GM12878 (cell line): ENCODE results near the gene LINGO1. TPM values are rescaled to one million over a fixed set of nuclear protein-coding genes. Genes with fewer than 3 reads are reported as not detected.

Source experiments
- ATAC-seq: fragments of 200-7000 bp; cut with Tn5 transposase; 3 replicates; pipeline ENCODE4 v1.9.1; 2020; ENCODE audit warnings: mild to moderate bottlenecking, moderate library complexity
- BruUV-seq: library from RNA; stranded (reverse); fragments of 400-500 nt; replicated peaks from 2 replicates; lab custom pipeline; 2021; lab: Mats Ljungman, UMichigan
- CTCF ChIA-PET: fragments of 300-600 bp; sonication (Branson Sonifier 250); formaldehyde crosslinking; extraction: SDS; loops from one replicate; lab custom pipeline; 2021; ENCODE audit warnings: inconsistent platforms; lab: Yijun Ruan, JAX
- POLR2A ChIA-PET: fragments of 350-600 bp; formaldehyde crosslinking; extraction: SDS; loops from one replicate; lab custom pipeline; 2021; ENCODE audit warnings: inconsistent platforms; lab: Charles Lee
- RAD21 ChIA-PET: fragments of 300-600 bp; sonication (Branson Sonifier 250); formaldehyde crosslinking; loops from one replicate; lab custom pipeline; 2023; ENCODE audit warnings: antibody characterized with exemption; ENCODE audit not compliant: unreplicated experiment; lab: Charles Lee
- SMC1A ChIA-PET: fragments of 300-600 bp; sonication (Branson Sonifier 250); formaldehyde crosslinking; loops from one replicate; lab custom pipeline; 2023; ENCODE audit not compliant: unreplicated experiment, uncharacterized antibody; lab: Charles Lee
- DNase-seq: peaks from one replicate; pipeline ENCODE4 v3.0.0-alpha.2; 2011; ENCODE audit warnings: low read depth, low spot score
- FAIRE-seq: peaks from 3 replicates; lab custom pipeline; 2011; peaks lifted over from hg19 to GRCh38; lab: Jason Lieb, UNC
- H2AFZ ChIP-seq: 2 replicates; pipeline ENCODE4 v1.6.0; 2011; ENCODE audit warnings: low read depth, low read length, control low read depth; ENCODE audit not compliant: control insufficient read depth
- H3K27ac ChIP-seq: 2 replicates; pipeline ENCODE4 v1.5.1; 2011; ENCODE audit warnings: control low read depth; ENCODE audit not compliant: control insufficient read depth, insufficient read depth
- H3K27me3 ChIP-seq, 2 experiments: replicated peaks in 1 of 2; 2 replicates each; pipeline versions ENCODE4 v1.6.0 to v1.6.1; 2011; ENCODE audit warnings: low read length in 1 of 2; ENCODE audit not compliant: control insufficient read depth in 2 of 2, insufficient read depth in 2 of 2
- H3K36me3 ChIP-seq, 2 experiments: 2 replicates each; pipeline ENCODE4 v1.5.1; 2011; ENCODE audit warnings: low read length in 1 of 2; ENCODE audit not compliant: control insufficient read depth in 2 of 2, insufficient read depth in 2 of 2
- H3K4me1 ChIP-seq: 2 replicates; pipeline ENCODE4 v1.6.1; 2011; ENCODE audit warnings: mild to moderate bottlenecking, low read length, moderate library complexity, mixed read lengths; ENCODE audit not compliant: control insufficient read depth, insufficient read depth
- H3K4me2 ChIP-seq: 2 replicates; pipeline ENCODE4 v1.6.0; 2011; ENCODE audit warnings: control low read depth; ENCODE audit not compliant: control insufficient read depth, insufficient read depth
- H3K4me3 ChIP-seq: fragments of 200-600 bp; sonication (generic); 2 replicates; pipeline ENCODE4 v1.5.1; 2016
- H3K79me2 ChIP-seq: 2 replicates; pipeline ENCODE4 v1.6.0; 2011; ENCODE audit warnings: low read length; ENCODE audit not compliant: control insufficient read depth, insufficient read depth
- H3K9ac ChIP-seq: 2 replicates; pipeline ENCODE4 v1.8.0; 2011; ENCODE audit warnings: low read length, control low read depth, mixed read lengths; ENCODE audit not compliant: control insufficient read depth, insufficient read depth
- H3K9me3 ChIP-seq: replicated peaks from 3 replicates; pipeline ENCODE4 v1.5.1; 2011; ENCODE audit warnings: mild to moderate bottlenecking, low read length; ENCODE audit not compliant: control insufficient read depth, insufficient read depth
- H4K20me1 ChIP-seq: 2 replicates; pipeline ENCODE4 v1.6.0; 2011; ENCODE audit not compliant: control insufficient read depth, insufficient read depth
- EGR1 ChIP-seq, 2 experiments: IDR thresholded peaks; 1 replicate in 1 of 2; 2 replicates in 1 of 2; pipeline ENCODE4 v1.6.1; 2011 to 2012; ENCODE audit warnings: low read depth in 2 of 2, low read length in 2 of 2, borderline replicate concordance in 1 of 2, mild to moderate bottlenecking in 1 of 2, moderate library complexity in 1 of 2
- PML ChIP-seq: IDR thresholded peaks from 2 replicates; pipeline ENCODE4 v1.6.1; 2012; ENCODE audit warnings: low read length, inconsistent platforms
- RCOR1 ChIP-seq: conservative IDR thresholded peaks from 2 replicates; pipeline ENCODE4 v1.6.1; 2012; ENCODE audit warnings: low read depth, low read length, improper control_type of control experiment
- SREBF2 ChIP-seq: IDR thresholded peaks from 2 replicates; pipeline ENCODE4 v1.6.1; 2012; ENCODE audit warnings: mild to moderate bottlenecking, low read length
- WGBS: methylation state at CpG from one replicate; pipeline ENCODE4 v1.1.6; 2016; ENCODE audit warnings: low lambda C conversion rate; ENCODE audit not compliant: insufficient replicate concordance, insufficient coverage; ENCODE audit errors: missing lambda C conversion rate; 5-methylcytosine and 5-hydroxymethylcytosine counted together
- in situ Hi-C: fragments of 300-500 bp; cut with MboI; formaldehyde crosslinking; loops from 9 replicates; pipeline ENCODE4 v1.14.3; 2018; ENCODE audit warnings: mixed read lengths
- intact Hi-C: fragments of 100-400 bp; cut with micrococcal nuclease; formaldehyde crosslinking; loops from one replicate; pipeline ENCODE4 v1.14.2; 2022; ENCODE audit not compliant: unreplicated experiment
- polyA plus RNA-seq, 11 experiments: library from polyadenylated mRNA; depleted of rRNA in 4 of 11; unstranded in 6 of 11; stranded (reverse) in 5 of 11; fragments of >200 nt; fragmentation: Nextera tagmentation in 4 of 11; fragmentation: Illumina TruSeq in 1 of 11; extraction: Ambion mirVana in 4 of 11; extraction: Trizol in 1 of 11; gene quantifications; 1 replicate in 1 of 11; 2 replicates in 10 of 11; pipeline versions ENCODE4 v1.2.1 to v1.2.3, GENCODE V29; 2011 to 2016; ENCODE audit warnings: inconsistent platforms in 2 of 11, missing spikeins in 2 of 11, low read depth in 1 of 11
- total RNA-seq, 4 experiments: library from RNA; depleted of rRNA in 3 of 4; stranded (reverse); fragments of >200 nt in 3 of 4; fragmentation: Illumina TruSeq in 1 of 4; extraction: Trizol in 1 of 4; gene quantifications; 2 replicates each; pipeline versions ENCODE4 v1.2.1 to v1.2.3, GENCODE V29; 2013 to 2021
- TF ChIP-seq, protein P1 (sequence below): IDR thresholded peaks from 2 replicates; pipeline ENCODE4 v1.6.1; 2011; ENCODE audit warnings: mild to moderate bottlenecking, low read depth, low read length, moderate library complexity; ENCODE audit not compliant: insufficient replicate concordance

The LINGO1 gene
- total and polyA plus RNA-seq, 10 of the 15 experiments (the other 5 are each of a cell fraction or from before 2014, with no cell fraction given), result 0.04 to 3.9 (median 0.17) TPM; not detected in 6

DNA sequence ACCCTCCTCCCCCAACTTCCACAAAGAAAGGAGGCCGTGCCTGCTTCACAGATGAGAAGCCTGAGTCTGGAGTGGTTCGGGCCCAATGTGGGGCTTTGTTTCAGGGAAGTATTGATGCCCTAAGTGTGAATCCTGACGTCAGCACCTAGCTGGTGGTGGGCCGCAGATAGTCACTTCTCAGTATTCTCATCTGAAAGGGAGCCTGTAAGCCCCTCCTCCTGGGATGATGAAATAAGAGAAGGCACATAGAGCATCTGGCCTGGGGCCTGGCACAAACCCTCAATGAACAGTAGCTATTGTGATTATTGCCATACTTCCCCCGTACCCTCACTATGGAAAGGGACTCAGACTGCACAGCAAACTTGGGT is 24.8 kb downstream of the LINGO1 start:
- FAIRE-seq (no peak), ATAC-seq (no peak; the same call in 2 of the 3 replicates), DNase-seq (no peak)
- Histone ChIP-seq H3K79me2 (no peaks in the 10 kb centered on the region), H3K36me3 (no peaks in the 10 kb centered on the region), H4K20me1 (no peaks in the 10 kb centered on the region), H3K4me1 (0 out of 2 replicates have a peak, but pooled peaks cover 3% of the 10 kb centered on the region), H3K9me3 (no peaks in the 10 kb centered on the region), H3K27me3 (peaks cover 0 to 2% of the 10 kb centered on the region in 2 experiments; a peak in 3 of 4 replicates), H3K4me3 (no peak overlapping the region), H3K27ac (no peak overlapping the region), H2AFZ (no peak overlapping the region), H3K4me2 (no peak overlapping the region), H3K9ac (no peak overlapping the region)
- ChIA-PET POLR2A (interaction anchor here (0.6 kb wide), 1 partner anchor 235 kb away, joined by 6 read pairs; no protein-coding TSS in a partner anchor), CTCF (interaction anchor here (2.3 kb wide), 1 partner anchor 10 kb away, joined by 9 read pairs; no protein-coding TSS in a partner anchor), RAD21 (no interaction called here), SMC1A (interaction anchor here (0.6 to 1.5 kb wide), 2 partner anchors 100 to 447 kb away, joined by 3 read pairs; no protein-coding TSS in a partner anchor)
- no peak for TF ChIP-seq RCOR1
- TF ChIP-seq, protein P1, sequence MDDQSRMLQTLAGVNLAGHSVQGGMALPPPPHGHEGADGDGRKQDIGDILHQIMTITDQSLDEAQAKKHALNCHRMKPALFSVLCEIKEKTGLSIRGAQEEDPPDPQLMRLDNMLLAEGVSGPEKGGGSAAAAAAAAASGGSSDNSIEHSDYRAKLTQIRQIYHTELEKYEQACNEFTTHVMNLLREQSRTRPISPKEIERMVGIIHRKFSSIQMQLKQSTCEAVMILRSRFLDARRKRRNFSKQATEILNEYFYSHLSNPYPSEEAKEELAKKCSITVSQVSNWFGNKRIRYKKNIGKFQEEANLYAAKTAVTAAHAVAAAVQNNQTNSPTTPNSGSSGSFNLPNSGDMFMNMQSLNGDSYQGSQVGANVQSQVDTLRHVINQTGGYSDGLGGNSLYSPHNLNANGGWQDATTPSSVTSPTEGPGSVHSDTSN, result no peak
- in situ Hi-C loops, result no loop called here
- BruUV-seq, result no TSS peak
- intact Hi-C loops, result no loop called here
- WGBS, result 46% methylated on average over 5 of the region's 5 CpGs

DNA sequence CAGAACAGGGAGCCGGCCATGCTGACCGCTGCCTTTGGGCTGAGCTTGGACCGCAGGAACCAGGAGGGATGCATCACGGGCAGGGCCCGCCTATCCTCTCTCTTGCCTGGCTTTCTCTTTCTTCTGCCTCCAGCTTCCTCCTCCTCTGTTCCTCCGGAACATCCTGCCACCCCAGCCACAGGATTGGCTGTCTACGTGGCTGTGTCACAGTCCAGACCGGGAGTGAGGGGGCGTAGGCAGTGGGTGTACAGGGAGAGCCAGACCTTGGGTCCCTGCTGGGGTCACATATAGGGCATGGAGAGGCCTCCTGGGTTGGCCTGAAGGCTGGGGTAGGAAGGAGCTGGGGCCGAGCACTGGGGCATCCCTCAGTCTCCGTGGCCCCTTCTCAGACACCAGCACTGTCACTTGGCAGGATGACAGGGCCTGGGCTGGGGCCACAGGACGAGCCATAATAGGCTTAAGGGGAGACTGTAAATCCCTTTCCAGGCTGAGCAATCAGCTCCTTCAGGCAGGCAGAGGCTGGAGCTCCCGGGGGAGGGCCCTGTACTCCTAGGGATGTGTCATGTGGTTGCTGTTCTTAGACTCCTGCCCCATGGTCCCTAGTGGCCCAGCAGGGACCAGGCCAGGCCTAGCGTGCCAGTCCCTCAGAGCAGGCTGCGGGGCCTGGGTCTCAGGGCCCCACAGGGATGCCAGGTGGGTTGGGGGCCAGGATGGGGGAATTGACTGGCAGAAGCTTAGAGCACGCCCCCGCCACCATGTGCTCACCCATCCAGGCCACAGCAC is 25.4 kb downstream of the LINGO1 start:
- H4K20me1 ChIP-seq, result no peaks in the 10 kb centered on the region
- TF ChIP-seq EGR1 (IDR thresholded peaks at IDR 0.05; ENCODE audit: borderline replicate concordance in 1 of 2, low read depth in 2 of 2, low read length in 2 of 2), result 0 out of 3 replicates have a peak, but pooled peaks of 1 of the 2 experiments have one; percentile 24
- no peak for TF ChIP-seq SREBF2
- TF ChIP-seq PML, result no peak
- H3K27ac ChIP-seq, result no peak overlapping the region
- ChIA-PET POLR2A (no interaction called here), SMC1A (no interaction called here), RAD21 (no interaction called here), CTCF (interaction anchor here (0.9 to 2.3 kb wide), 2 partner anchors 10 to 64 kb away, joined by 3 to 9 read pairs; no protein-coding TSS in a partner anchor)
- H2AFZ ChIP-seq, result no peak overlapping the region; the same call in 1 of the 2 replicates
- no peak overlapping the region for H3K4me3 ChIP-seq
- no peaks in the 10 kb centered on the region for H3K9me3 ChIP-seq
- intact Hi-C loops (no loop called here), in situ Hi-C loops (no loop called here)
- H3K9ac ChIP-seq, result no peak overlapping the region
- 41% methylated on average over 17 of the region's 17 CpGs for WGBS
- ATAC-seq (no peak), DNase-seq (no peak), FAIRE-seq (no peak)
- peaks cover 0 to 2% of the 10 kb centered on the region in 2 experiments; a peak in 3 of 4 replicates for H3K27me3 ChIP-seq
- H3K79me2 ChIP-seq, result no peaks in the 10 kb centered on the region
- 0 out of 2 replicates have a peak, but pooled peaks cover 3% of the 10 kb centered on the region for H3K4me1 ChIP-seq
- no peak overlapping the region for H3K4me2 ChIP-seq
- no peaks in the 10 kb centered on the region for H3K36me3 ChIP-seq
- BruUV-seq, result no TSS peak
